Measurements from ENCODE around the gene FOXF2.
"Not testable (repeated sequence)": the region's sequence is repeated elsewhere in the genome, so short reads cannot be mapped to it uniquely, and the experiment has no call there.

Gene FOXF2

DNA sequence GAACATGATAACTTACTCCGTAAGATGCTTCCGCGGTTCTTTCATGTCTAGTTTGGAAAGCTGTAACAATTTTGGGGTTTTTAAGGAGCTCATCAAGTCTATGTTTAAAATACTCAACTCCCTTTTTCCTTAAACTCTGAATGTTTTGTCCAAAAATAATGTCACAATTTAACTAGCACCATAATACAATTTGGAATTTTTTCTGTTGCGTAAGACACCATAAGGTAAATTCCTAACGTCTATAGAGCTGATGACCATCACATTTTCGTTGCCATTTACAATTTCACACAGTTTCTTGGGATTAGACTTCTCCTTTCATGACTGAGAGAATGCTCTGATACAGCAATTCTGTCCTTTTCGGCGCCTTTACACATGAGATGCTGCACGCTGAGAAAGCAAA is 26.7 kb upstream of the FOXF2 start:
- TF ChIP-seq CTCF (IDR thresholded peaks at IDR 0.05; ENCODE audit: low read depth, low read length) = no peak
- H3K4me3 ChIP-seq (ENCODE audit: low read depth, low read length) = no peak overlapping the region

GRCh38 chr6:1363298-1363697 is 26.1 kb upstream of the FOXF2 start:
- TF ChIP-seq CTCF (IDR thresholded peaks at IDR 0.05; ENCODE audit: low read depth, low read length) = no peak
- no peak overlapping the region for H3K4me3 ChIP-seq (ENCODE audit: low read depth, low read length)

GRCh38 chr6:1363729-1364572 is 25.4 kb upstream of the FOXF2 start:
- no peak overlapping the region for H3K4me3 ChIP-seq (ENCODE audit: low read depth, low read length)
- TF ChIP-seq CTCF (IDR thresholded peaks at IDR 0.05; ENCODE audit: low read depth, low read length) = no peak

DNA sequence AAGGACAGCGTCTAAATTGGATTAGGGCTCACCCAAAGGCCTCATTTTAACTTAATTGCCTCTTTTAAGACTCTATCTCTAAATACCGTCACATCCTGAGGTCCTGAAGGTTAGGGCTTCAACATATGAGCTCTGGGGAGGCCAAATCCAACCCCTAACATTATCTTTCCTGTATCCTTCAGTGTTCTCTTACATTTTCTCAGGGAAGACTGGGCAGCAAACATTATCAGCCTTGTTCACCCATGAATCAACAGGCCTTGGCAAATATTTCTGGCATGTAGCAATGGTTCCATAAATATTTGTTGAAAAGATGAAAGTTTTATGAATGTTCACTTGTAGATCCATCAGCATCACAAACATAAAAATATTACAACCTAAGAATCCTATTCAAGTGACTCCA is 24.6 kb upstream of the FOXF2 start:
- no peak overlapping the region for H3K4me3 ChIP-seq (ENCODE audit: low read depth, low read length)
- TF ChIP-seq CTCF (IDR thresholded peaks at IDR 0.05; ENCODE audit: low read depth, low read length) = no peak

- no peak for TF ChIP-seq CTCF (IDR thresholded peaks at IDR 0.05; ENCODE audit: low read depth, low read length)
- no peak overlapping the region for H3K4me3 ChIP-seq (ENCODE audit: low read depth, low read length)
These were observed 23.7 kb upstream of the FOXF2 start for GRCh38 chr6:1365686-1366085.

DNA sequence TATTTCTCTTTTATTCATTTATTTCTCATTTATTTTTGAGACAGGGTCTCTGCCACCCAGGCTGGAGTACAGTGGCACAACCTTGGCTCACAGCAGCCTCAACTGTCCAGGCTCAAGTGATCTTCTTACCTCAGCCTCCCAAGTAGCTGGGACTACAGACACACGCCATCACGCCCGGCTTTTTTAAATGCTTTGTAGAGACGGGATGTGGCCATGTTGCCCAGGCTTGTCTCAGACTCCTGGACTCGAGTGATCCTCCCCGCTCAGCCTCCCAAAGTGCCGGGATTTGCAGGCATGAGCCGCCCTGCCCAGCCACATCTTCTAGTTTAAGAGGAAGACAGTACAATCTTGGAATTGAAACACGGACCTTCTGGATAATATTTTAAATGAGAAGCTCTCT is 21.6 kb upstream of the FOXF2 start:
- no peak overlapping the region for H3K4me3 ChIP-seq (ENCODE audit: low read depth, low read length)
- no peak for TF ChIP-seq CTCF (IDR thresholded peaks at IDR 0.05; ENCODE audit: low read depth, low read length)

DNA sequence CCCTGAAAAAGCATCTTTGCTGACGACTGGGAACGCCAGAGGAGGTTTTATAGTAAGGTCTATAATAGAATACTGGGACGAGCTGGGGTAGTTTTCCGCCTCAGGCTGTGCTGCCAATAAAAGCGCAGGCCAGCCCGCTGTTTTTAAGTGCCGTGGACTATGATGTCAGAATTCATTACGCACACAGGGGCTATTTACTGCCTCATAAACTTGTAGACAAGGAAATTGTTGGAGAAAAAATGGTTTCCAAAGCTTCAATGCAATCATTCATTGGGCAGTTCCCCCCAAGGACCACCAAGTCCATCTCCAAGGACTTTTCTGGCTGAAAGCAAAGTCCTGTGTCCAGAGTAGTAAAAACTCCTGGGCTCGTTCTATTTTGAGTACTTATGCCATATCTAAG is 20.4 kb upstream of the FOXF2 start:
- no peak overlapping the region for H3K4me3 ChIP-seq (ENCODE audit: low read depth, low read length)
- no peak for TF ChIP-seq CTCF (IDR thresholded peaks at IDR 0.05; ENCODE audit: low read depth, low read length)

DNA sequence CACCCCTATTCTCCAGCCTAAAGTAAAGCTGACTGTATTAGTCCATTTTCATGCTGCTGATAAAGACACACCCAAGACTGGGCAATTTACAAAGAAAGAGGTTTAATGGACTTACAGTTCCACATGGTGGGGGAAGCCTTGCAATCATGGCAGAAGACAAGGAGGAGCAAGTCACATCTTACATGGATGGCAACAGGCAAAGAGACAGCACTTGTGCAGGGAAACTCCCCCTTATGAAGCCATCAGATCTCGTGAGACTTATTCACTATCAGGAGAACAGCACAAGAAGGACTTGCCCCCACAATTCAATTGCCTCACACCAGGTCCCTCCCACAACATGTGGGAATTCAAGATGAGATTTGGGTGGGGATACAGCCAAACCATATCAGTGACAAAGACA is 19.7 kb upstream of the FOXF2 start:
- not testable (repeated sequence) for H3K4me3 ChIP-seq (ENCODE audit: low read depth, low read length)

All from WI38 (cell line).